ENCODE results near the gene CAPN11. TPM values are rescaled to one million over a fixed set of nuclear protein-coding genes. Genes with fewer than 3 reads are reported as not detected.

CAPN11 gene
- total RNA-seq, 2 experiments from 2014 or later: not detected

GRCh38 chr6:44225579-44226325 is 67.1 kb downstream of the CAPN11 start:
- ChIA-PET CTCF (ENCODE audit: unreplicated experiment) (interaction anchor here (2.5 kb wide), 1 partner anchor 9 kb away, joined by 15 read pairs; no protein-coding TSS in a partner anchor), POLR2A (interaction anchor here (0.6 to 3.9 kb wide), 3 partner anchors 9 to 88 kb away, joined by 3 to 15 read pairs (median 8); no protein-coding TSS in a partner anchor)
- no TSS peak for BruUV-seq (replicated peaks)
- H3K4me1 ChIP-seq (ENCODE audit: insufficient read depth, low read length, poor library complexity, severe bottlenecking): peaks cover 48% of the 10 kb centered on the region
- peaks cover 34% of the 10 kb centered on the region for H3K36me3 ChIP-seq (ENCODE audit: insufficient read depth, low read length)
- peak; percentile 39 for DNase-seq (ENCODE audit: low spot score)
- TF ChIP-seq CTCF (conservative IDR thresholded peaks at IDR 0.05; ENCODE audit: low read length): no peak
- peaks cover 27% of the 10 kb centered on the region for H3K79me2 ChIP-seq (ENCODE audit: insufficient read depth, low read depth, low read length)
- H4K20me1 ChIP-seq (ENCODE audit: insufficient read depth, low read length): peaks cover 10% of the 10 kb centered on the region
- no peaks in the 10 kb centered on the region for H3K9me3 ChIP-seq (ENCODE audit: low read length)
- no peaks in the 10 kb centered on the region for H3K9me2 ChIP-seq (ENCODE audit: insufficient read depth, low read length)
- no peak overlapping the region for H3K27ac ChIP-seq (ENCODE audit: low read depth, low read length, poor library complexity, severe bottlenecking)
- no peak overlapping the region for H2AFZ ChIP-seq (ENCODE audit: low read length)
- H3K4me2 ChIP-seq (ENCODE audit: low read length): peak overlapping the region; percentile 99
- intact Hi-C loops (cut with micrococcal nuclease; ENCODE audit: unreplicated experiment): loop anchor here (2.0 to 10.0 kb wide), 3 partner anchors 39 to 521 kb away; partner anchors contain the start of genes NFKBIE and VEGFA
- peak overlapping the region; percentile 83 for H3K4me3 ChIP-seq (ENCODE audit: low read depth, low read length, poor library complexity, severe bottlenecking)

- ChIA-PET POLR2A (interaction anchor here (3.9 kb wide), 1 partner anchor 9 kb away, joined by 15 read pairs; no protein-coding TSS in a partner anchor), CTCF (ENCODE audit: unreplicated experiment) (no interaction called here)
- Histone ChIP-seq H3K9me2 (ENCODE audit: insufficient read depth, low read length) (no peaks in the 10 kb centered on the region), H3K4me1 (ENCODE audit: insufficient read depth, low read length, poor library complexity, severe bottlenecking) (peaks cover 42% of the 10 kb centered on the region), H2AFZ (ENCODE audit: low read length) (no peak overlapping the region), H3K4me2 (ENCODE audit: low read length) (peak overlapping the region; percentile 99), H4K20me1 (ENCODE audit: insufficient read depth, low read length) (peaks cover 10% of the 10 kb centered on the region), H3K27ac (ENCODE audit: low read depth, low read length, poor library complexity, severe bottlenecking) (no peak overlapping the region), H3K79me2 (ENCODE audit: insufficient read depth, low read depth, low read length) (peaks cover 27% of the 10 kb centered on the region), H3K9me3 (ENCODE audit: low read length) (no peaks in the 10 kb centered on the region), H3K4me3 (ENCODE audit: low read depth, low read length, poor library complexity, severe bottlenecking) (no peak overlapping the region), H3K36me3 (ENCODE audit: insufficient read depth, low read length) (peaks cover 42% of the 10 kb centered on the region)
- TF ChIP-seq EZH2phosphoT487 (IDR thresholded peaks at IDR 0.05; ENCODE audit: borderline replicate concordance, low read depth, low read length): no peak
- no peak for TF ChIP-seq CTCF (conservative IDR thresholded peaks at IDR 0.05; ENCODE audit: low read length)
- DNase-seq (ENCODE audit: low spot score): no peak
- BruUV-seq (replicated peaks): no TSS peak
- intact Hi-C loops (cut with micrococcal nuclease; ENCODE audit: unreplicated experiment): loop anchor here (10.0 kb wide), 2 partner anchors 452 to 522 kb away; partner anchors contain the start of gene VEGFA
Observed at GRCh38 chr6:44226368-44227147, 67.9 kb downstream of the CAPN11 start.

Data from OCI-LY7 (cell line).